SW 1271 (cell line): Measurements from ENCODE around the gene COL18A1.

Experiments
- DNase-seq, 2 experiments: peaks; one replicate each; lab custom pipeline; 2025; lab: John Stamatoyannopoulos, UW

Gene COL18A1

GRCh38 chr21:45546636-45547544, 141.9 kb downstream of the COL18A1 start:
- no peak for DNase-seq

GRCh38 chr21:45547545-45547900, 142.6 kb downstream of the COL18A1 start:
- DNase-seq = no peak

GRCh38 chr21:45548711-45549491, 143.9 kb downstream of the COL18A1 start:
- DNase-seq = no peak

GRCh38 chr21:45549626-45550463, 144.9 kb downstream of the COL18A1 start:
- no peak for DNase-seq

GRCh38 chr21:45550522-45551210, 145.7 kb downstream of the COL18A1 start:
- DNase-seq = no peak

GRCh38 chr21:45551316-45551715, 146.4 kb downstream of the COL18A1 start:
- DNase-seq = peak in 1 of 2 experiments; percentile 51

GRCh38 chr21:45551783-45552695, 147.1 kb downstream of the COL18A1 start:
- no peak for DNase-seq

GRCh38 chr21:45552696-45553391, 147.9 kb downstream of the COL18A1 start:
- DNase-seq = no peak

DNA sequence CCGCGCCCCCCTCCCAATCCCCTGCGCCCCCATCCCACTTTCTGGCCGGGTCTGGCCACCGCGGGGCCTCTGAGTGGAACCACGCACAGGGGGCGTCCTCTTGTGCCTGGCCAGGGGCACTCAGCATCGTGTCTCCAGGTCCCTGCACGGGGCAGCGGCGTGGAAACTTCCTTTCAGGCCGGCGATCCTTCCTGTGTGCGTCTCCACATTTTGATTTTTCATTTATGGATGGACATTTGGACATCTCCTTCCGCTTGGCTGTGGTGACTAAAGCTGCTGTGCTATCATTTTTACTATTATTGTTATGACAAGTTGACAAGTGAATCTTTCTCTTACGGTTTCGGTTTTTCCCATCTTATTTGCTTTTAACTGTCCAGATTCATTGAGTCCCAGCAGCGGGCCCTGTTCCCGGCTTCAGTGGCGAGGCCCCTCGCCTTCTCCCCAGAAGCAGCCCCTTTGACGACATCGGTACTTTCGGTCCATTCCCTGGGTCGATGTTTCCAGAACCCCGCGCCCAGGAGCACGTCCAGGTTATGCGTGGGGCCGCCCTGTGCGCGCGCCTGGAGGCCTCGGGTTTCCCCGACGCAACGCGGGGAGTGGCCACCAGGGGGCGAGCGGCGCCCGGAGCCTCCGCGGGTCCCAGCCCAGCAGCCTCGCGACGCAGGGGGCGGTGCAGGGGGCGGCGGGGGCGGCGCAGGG, 149.7 kb downstream of the COL18A1 start:
- peak in 1 of 2 experiments; percentile 34 for DNase-seq

DNA sequence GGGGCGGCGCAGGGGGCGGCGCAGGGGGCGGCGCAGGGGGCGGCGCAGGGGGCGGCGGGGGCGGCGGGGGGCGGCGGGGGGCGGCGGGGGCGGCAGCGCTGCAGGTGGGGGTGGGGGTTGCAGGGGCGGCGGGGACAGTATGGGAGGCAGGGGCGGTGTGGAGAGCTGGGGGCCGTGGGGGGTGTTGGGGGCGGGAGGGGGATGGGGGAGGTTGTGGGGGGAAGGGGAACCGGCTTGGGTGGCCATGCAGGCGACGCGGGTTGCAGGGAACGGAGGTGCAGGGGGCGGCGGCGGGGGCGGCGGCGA, 150.2 kb downstream of the COL18A1 start:
- DNase-seq = no peak

DNA sequence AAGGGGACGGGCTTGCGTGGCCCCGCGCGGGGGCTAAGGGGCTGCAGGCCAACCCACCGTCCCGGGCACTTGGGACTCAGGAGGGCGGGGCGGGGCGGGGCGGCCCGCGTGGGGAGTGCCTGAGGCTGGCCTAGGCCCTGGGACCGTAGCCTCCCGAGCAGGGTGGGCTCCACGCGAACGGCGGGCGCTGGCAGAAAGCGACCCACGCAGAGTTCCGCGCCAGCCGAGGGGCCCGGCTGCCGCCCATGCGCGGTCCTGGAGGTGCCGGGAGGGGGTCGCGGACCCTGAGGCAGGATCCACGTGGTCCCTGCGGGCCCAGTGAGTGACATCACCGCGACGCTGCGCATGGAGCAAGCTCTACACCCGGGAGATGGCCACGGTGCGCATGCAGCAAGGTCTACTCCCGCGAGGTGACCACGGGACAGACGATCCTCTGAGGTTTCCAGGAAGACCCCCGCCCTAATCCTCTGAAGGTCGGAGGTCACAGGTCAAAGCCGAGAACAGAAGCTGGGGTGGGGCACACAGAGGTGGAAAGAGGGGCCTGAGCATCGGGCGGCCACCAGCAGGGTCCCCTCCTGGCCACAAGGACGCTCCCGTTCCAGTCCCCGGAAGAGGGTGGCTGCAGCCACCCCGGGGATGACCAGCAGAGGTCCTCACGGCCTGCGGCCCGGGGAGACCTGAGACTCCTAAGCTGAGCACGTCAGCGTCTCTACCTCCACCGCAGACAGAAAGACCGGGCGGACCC, 150.8 kb downstream of the COL18A1 start:
- DNase-seq = peak; percentile 26 to 49

DNA sequence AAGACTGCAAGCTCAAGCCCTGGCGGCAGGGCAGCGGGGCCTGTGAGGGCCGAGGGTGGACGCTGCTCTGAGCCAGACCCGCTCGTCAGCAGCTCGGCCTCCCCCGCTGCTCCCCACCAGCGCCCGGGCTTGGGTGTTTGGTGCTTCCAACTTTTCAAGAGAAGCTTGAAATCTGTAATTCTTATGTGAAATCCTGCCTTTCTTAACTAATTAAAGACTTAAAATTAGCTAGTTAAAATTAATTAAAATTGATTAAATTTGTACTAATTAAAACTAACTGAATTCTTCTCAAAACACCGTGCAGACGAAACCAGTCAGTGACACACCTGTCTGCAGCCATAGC, 151.3 kb downstream of the COL18A1 start:
- no peak for DNase-seq

GRCh38 chr21:45556645-45557615, 152.0 kb downstream of the COL18A1 start:
- no peak for DNase-seq

DNA sequence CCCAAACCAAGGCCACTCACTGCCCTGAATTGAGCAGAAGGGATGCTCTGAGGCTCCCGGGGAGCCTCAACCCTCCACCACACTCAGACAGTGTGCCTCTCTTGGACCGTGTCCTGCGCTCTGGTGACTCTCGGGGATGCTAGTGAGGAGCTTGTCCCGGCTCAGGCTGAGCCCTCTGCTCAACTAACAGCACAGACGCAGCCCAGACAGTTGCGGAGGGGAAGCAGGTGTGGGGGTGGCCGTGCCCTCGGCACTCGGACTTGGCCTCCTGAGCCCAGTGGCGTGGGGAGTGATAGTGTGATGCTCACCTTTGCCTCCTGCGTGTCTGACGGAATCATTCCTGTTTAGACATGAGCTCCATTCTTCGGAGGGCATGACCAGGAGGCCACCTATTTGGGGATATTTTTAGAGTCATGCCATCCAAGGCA, 152.7 kb downstream of the COL18A1 start:
- no peak for DNase-seq

- no peak for DNase-seq
These were observed 153.2 kb downstream of the COL18A1 start for GRCh38 chr21:45558044-45558721.

- no peak for DNase-seq
These were observed 154.5 kb downstream of the COL18A1 start for GRCh38 chr21:45559216-45560105.
